A549 treated with CpdA at 1 μM for 4 hours (cell line): Measurements from ENCODE around the gene IL23R. TPM values are rescaled to one million over a fixed set of nuclear protein-coding genes. Genes with fewer than 3 reads are reported as not detected.

Source experiments
- total RNA-seq: library from RNA; stranded (reverse); fragments of 200-300 nt; extraction: Qiagen RNA extraction; gene quantifications from 5 replicates; pipeline ENCODE4 v1.2.3, GENCODE V29; 2022; ENCODE audit warnings: low read depth

IL23R gene, protein sequence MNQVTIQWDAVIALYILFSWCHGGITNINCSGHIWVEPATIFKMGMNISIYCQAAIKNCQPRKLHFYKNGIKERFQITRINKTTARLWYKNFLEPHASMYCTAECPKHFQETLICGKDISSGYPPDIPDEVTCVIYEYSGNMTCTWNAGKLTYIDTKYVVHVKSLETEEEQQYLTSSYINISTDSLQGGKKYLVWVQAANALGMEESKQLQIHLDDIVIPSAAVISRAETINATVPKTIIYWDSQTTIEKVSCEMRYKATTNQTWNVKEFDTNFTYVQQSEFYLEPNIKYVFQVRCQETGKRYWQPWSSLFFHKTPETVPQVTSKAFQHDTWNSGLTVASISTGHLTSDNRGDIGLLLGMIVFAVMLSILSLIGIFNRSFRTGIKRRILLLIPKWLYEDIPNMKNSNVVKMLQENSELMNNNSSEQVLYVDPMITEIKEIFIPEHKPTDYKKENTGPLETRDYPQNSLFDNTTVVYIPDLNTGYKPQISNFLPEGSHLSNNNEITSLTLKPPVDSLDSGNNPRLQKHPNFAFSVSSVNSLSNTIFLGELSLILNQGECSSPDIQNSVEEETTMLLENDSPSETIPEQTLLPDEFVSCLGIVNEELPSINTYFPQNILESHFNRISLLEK
- total RNA-seq, result not detected in 5 replicates

DNA sequence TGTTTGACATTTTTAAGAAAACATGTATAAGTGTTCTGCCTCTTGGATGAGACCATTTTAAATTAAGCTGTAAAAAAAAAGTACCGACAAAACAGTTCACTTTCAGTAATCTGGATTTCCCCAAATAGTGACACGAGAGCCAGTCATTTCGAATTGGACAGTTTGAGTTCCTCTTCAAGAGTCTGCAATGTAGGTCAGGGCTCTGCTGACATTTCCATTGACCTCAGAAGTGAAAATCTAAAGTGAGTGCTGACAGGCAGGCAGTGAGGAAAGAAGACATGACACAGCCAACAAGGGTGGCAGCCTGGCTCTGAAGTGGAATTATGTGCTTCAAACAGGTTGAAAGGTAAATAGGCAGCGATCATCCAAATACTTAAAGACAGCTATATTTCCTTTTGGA, at the start of gene IL23R:
TSS of gene IL23R (plus strand) at position 259 of the 400 bp plus-strand sequence. CDS start 1,667 bp downstream, outside the sequence.

GRCh38 chr1:67134695-67135094, 31.6 kb upstream of the IL23R start, which contains the start of gene C1orf141:
Gene C1orf141 (minus strand): TSS chr1:67134970. CDS start chr1:67127240, 7,730 bp downstream.

DNA sequence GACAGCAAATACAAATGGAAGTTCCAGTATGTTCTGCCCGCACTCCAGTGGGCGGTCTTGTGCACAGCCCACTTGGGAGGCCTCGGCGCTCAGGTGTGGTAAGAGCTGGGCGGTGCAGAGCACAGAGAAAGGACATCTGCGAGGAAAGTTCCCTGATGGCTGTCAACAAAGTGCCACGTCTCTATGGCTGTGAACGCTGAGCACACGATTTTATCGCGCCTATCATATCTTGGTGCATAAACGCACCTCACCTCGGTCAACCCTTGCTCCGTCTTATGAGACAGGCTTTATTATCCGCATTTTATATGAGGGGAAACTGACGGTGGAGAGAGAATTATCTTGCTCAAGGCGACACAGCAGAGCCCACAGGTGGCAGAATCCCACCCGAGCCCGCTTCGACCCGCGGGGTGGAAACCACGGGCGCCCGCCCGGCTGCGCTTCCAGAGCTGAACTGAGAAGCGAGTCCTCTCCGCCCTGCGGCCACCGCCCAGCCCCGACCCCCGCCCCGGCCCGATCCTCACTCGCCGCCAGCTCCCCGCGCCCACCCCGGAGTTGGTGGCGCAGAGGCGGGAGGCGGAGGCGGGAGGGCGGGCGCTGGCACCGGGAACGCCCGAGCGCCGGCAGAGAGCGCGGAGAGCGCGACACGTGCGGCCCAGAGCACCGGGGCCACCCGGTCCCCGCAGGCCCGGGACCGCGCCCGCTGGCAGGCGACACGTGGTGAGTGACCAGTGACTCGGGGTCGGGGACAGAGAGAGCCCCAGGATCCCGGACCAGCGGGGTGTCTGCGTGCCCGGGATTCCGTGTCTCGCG, 141.2 kb downstream of the IL23R start, which contains the start of gene IL12RB2:
TSS of gene IL12RB2 (plus strand) at position 623 of the 810 bp plus-strand sequence. CDS start 12,496 bp downstream, outside the sequence.

Other genes starting within 250 kb of the IL23R start
- gene DNAI4, start 241.6 kb upstream of the IL23R start, total RNA-seq, result 0.31 to 1.5 TPM (median 0.47 TPM) in 5 replicates
- 9.2 to 16.4 TPM (median 9.9 TPM) in 5 replicates for gene MIER1, start 241.5 kb upstream of the IL23R start, total RNA-seq
- gene SLC35D1, start 112.3 kb upstream of the IL23R start, total RNA-seq, result 6.1 to 7.9 TPM (median 6.7 TPM) in 5 replicates
- gene C1orf141, start 31.5 kb upstream of the IL23R start, total RNA-seq, result not detected in 5 replicates
- gene IL12RB2, start 141.4 kb downstream of the IL23R start, total RNA-seq, result not detected in 5 replicates